Forelimb muscle (tissue), 1 donor: Measurements from ENCODE around the gene TFCP2L1. TPM values are rescaled to one million over a fixed set of nuclear protein-coding genes. Genes with fewer than 3 reads are reported as not detected.

Source experiments
- DNase-seq: peaks from one replicate; pipeline ENCODE4 v3.0.0-alpha.2; 2013; ENCODE audit warnings: low read depth
- polyA plus RNA-seq: library from polyadenylated mRNA; unstranded; fragments of 120-200 nt; gene quantifications from one replicate; pipeline ENCODE4 v1.2.1, GENCODE V29; 2013; ENCODE audit not compliant: insufficient read length

Gene TFCP2L1
- polyA plus RNA-seq, 1 donor = 0.09 TPM

DNA sequence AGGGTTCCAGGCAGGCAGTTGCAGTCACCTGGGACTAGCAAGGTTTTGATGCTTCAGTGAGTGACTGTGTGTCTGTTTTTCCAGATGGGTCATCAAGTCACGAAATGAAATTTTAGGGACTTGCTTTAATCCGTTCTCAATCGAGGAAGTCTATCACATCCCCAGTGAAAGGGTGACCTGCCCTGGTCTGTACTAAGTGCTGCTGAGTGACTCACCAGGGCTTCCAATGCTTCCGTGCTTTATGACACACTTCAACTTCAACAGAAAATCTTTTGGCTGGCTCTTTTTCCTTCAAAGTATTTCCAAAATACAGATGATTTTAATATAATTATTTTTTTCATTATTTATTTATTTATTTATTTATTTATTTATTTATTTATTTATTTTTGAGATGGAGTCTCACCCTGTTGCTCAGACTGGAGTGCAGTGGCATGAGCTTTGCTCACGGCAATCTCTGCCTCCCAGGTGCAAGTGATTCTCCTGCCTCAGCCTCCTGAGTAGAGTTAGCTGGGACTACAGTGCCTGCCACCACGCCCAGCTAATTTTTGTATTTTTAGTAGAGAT lies 18.4 kb downstream of the TFCP2L1 start:
- DNase-seq = no peak

- DNase-seq = no peak
These were observed 20.8 kb downstream of the TFCP2L1 start for GRCh38 chr2:121263996-121264715.

DNA sequence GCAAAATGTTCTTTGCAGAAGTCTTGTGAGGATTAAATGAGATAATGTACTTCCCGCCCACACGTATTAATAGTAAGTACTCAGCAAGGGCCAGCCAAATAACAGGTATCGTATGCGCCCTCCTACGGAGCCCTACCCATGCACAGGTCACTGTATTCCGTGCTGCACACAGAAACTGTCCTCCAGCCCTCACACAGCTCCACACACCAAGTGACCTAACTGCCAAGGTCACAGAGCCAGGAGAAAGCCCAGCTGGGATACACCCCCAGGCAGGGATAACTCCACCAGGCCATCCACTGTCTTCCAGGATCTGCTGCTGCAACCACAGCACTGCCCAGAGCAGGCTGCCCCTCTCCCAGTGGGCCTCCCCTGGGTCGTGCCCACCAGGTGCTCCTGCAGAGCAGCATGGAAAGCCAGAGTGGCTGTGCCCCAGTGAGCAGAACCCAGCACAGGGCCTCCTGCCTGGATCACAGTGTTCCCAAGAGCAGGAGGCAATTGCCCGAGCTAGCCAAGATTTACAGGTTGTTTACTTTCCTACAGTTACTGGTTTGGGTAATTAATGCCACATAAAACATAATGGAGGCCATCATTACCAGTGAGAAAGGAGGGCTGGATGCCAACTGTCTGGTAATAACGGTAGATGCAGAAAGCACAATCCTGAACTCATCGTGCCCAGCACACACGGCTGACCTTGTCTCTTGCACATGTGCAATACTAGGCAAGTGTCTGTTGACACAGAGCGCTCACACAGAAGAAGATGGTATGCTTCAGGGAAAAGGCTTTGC lies 24.4 kb downstream of the TFCP2L1 start:
- DNase-seq = no peak

DNA sequence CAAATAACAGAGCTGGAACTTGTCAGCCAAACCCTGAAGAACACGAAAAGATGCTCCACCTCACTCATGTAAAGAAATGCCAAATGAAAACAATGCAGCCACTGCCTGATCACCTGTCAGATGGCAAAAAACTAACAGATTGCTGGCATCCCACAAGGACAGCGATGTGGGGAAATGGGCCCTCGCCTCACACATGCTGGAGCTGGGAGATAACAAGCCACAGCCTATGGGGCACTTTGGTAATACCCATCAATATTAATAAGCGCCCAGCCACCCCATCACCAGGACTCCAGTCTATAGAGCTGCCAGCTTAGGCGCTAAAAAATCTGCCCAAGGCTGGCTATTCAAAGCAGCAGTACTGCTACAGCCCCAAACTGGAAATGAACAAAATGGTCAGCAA lies 27.0 kb downstream of the TFCP2L1 start:
- DNase-seq = no peak

GRCh38 chr2:121257480-121257840 lies 27.5 kb downstream of the TFCP2L1 start:
- DNase-seq = no peak

DNA sequence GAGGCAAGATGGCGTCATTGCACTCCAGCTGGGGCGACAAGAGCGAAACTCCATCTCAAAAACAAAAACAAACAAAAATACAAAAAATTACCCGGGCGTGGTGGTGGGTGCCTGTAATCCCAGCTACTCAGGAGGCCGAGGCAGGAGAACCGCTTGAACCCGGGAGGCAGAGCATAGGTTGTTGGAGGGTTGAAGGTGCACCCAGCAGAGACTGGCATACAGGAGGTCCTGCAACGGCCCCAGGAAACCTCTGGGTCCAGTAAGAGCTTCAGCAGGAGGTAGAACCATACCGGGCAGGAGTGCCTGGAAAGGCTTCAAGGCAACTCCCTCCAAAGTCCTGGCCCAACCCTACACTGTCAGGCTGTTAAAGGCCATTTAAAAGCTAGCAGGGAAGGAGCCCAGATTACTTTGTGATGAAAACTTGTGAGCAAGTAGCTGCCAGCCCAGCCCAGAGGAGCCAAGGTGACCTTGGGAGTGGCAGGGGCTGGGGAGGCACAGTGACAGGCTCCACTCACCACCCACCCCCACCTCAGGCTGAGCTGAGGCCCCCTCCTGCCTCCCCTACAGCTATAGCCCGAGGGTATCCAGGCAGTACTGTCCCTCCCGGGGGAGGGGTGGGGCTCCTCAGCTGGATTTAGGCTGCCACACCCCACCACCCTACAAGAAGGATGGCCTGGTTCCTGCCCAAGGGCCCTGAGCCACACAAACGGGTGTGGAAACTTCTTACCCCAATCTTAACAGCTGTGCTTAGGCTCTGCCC lies 28.1 kb downstream of the TFCP2L1 start:
- no peak for DNase-seq

- DNase-seq = no peak
These were observed 29.6 kb downstream of the TFCP2L1 start for GRCh38 chr2:121255358-121255757.

DNA sequence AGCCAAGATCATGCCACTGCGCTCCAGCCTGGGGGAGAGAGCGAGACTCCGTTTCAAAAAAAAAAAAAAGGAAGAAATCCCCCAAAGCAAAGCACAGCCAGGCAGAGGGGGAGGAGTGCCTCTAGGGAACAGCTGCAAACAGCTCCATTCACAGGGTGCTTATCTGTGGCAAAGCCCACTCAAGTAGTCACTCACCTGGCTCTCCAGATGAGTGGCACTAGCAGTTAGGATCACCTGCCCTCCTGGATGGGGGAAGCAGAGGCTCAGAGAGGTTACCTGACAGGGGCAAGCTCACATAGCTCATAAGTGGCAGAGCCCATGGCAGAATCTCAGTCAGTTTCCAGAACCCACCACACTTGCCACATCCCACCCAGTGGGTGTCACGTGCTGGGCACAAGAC lies 30.3 kb downstream of the TFCP2L1 start:
- DNase-seq = no peak

GRCh38 chr2:121253674-121254240 lies 31.2 kb downstream of the TFCP2L1 start:
- no peak for DNase-seq

GRCh38 chr2:121253021-121253673 lies 31.9 kb downstream of the TFCP2L1 start:
- DNase-seq = no peak

GRCh38 chr2:121251497-121251896 lies 33.5 kb downstream of the TFCP2L1 start:
- DNase-seq = no peak

DNA sequence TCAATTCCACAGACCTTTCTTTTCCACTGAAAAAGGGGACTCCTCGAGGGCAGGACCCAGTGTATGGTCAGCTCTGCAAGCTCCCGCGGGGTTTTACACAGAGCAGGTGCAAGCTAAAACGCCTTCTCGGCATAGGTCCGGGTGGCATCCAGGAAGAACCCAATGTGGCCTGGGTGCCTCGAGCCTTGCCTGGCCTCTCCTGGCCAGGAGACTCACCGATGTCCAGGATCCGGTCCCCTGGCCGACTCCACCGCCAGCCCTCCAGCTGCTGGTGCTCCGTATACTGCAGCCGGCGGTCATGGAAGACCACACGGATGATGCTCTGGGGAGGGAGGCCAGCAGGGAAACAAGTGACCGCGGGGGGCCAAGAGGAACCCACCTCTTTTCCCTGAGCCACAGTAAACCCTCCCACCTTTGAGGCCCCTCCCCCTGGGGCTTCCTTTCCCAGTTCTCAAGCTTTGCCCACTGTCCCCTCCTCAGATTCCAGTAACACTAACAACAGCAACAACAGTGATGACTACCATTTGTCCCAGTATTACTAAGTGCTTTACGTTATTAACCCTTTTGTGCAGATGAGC lies 36.1 kb downstream of the TFCP2L1 start:
- no peak for DNase-seq

GRCh38 chr2:121247971-121248370 lies 37.0 kb downstream of the TFCP2L1 start:
- no peak for DNase-seq

- DNase-seq = no peak
These were observed 37.5 kb downstream of the TFCP2L1 start for GRCh38 chr2:121247534-121247933.

DNA sequence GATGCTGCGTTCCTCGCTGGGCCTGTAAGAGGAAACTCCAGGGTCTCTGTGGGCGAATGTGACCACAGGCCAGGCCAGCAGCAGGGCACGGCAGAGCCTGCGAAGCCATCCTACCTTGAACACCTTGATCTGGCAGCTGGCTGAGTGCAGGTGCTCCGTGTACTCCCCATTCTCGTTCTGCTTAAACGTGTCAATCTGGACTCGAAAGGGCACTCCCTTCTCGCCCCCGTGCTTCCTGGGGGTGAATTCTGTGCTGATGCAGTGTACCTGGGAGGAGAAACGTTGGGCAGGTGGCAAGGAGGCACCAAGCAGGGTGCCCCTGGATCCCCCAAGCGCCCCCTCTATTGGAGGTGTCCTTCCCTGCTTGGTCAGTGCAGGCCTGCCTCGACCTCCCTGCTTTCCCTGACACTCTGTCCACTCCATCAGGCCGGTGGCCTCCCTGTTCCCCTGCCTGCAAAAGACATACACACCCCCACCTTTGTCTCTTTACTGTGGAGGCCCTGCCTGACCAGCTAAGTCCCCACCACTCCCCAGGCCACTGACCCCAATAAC lies 38.2 kb downstream of the TFCP2L1 start:
- DNase-seq = no peak

DNA sequence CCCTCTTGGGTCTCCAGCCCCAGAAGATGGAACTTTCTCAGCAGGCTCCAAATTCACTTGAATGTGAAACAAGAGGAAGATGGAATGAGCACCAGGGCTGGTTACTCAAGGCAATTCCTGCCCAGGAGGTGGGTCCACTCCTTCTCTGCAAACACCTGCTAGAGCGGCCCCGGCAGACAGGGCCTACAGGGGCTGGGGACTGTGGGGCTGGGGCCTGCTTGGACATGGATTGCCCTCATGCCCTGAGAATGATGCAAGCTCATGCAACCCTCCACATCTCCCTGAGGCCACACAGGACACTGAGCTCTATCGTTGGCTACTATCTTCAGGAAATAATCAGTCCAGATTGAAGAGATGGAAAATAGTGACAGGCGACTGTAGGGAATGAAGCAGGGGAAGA lies 39.1 kb downstream of the TFCP2L1 start:
- no peak for DNase-seq

- DNase-seq = no peak
These were observed 39.7 kb downstream of the TFCP2L1 start for GRCh38 chr2:121245120-121245820.

DNA sequence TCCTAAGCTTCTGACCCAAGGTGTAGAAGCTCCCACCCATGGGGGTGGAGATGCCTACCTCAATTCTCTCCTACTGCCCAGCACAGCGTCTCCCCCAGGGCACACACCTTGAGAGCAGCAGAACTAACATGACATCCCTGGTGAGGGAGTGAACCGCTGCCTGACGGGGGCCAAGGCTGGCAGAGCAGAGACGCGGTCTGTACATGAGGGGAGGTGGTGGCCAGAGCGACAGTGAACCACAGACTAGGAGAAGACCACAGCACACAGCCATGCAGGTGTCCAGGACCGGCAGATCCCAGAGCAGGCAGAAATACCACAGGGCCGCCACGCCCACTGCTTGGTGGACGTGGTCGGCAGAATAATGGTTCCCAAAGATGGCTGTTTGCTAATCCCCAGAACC lies 40.4 kb downstream of the TFCP2L1 start:
- DNase-seq = no peak

- no peak for DNase-seq
These were observed 41.1 kb downstream of the TFCP2L1 start for GRCh38 chr2:121243821-121244460.

DNA sequence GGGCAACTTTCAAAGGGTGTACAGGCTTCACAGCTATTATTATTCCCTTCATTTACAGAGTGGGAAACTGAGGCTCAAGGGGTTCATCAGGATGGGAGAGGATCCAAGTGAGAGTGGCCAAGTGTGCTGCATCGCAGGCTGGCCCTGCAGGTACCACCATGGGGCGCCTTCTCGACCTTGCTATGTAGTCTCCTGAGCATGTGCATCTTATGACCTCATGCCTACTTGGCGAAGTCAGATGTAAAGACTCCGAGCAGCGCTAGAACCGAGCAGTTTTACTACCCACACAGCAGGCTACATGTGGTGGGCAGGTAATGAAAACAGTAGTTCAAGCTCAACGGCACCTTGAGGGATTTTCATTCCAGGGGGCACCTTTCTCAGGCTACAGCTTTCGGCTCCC lies 42.0 kb downstream of the TFCP2L1 start:
- DNase-seq = no peak
